Psoas muscle (tissue), 8 donors: ENCODE measurements around the gene ERFL. TPM values are rescaled to one million over a fixed set of nuclear protein-coding genes. Genes with fewer than 3 reads are reported as not detected.

ENCODE experiments used
- ATAC-seq, 4 donors: fragments of 200-7000 bp; cut with Tn5 transposase; one replicate each; pipeline ENCODE4 v1.9.1; 2020; ENCODE audit warnings: moderate library complexity in 3 of 4, mild to moderate bottlenecking in 2 of 4
- DNase-seq, 2 donors: peaks; one replicate each; pipeline ENCODE4 v3.0.0-alpha.2; 2020
- H3K27ac ChIP-seq: fragments of 200-600 bp; one replicate; pipeline ENCODE4 v1.8.0; 2022
- H3K27me3 ChIP-seq, 3 donors: fragments of 200-600 bp in 1 of 3; one replicate each; pipeline versions ENCODE4 v1.6.1 to v1.8.0; 2013 to 2022; ENCODE audit warnings: low read length in 2 of 3, mild to moderate bottlenecking in 2 of 3, moderate library complexity in 1 of 3; ENCODE audit not compliant: insufficient read depth in 3 of 3
- H3K36me3 ChIP-seq, 2 donors: fragments of 200-600 bp in 1 of 2; one replicate each; pipeline versions ENCODE4 v1.6.1 to v1.8.0; 2013 to 2022; ENCODE audit warnings: low read depth in 1 of 2, mild to moderate bottlenecking in 1 of 2, moderate library complexity in 1 of 2; ENCODE audit not compliant: insufficient read depth in 1 of 2
- H3K4me1 ChIP-seq: fragments of 200-600 bp; one replicate; pipeline ENCODE4 v1.8.0; 2022
- H3K4me3 ChIP-seq: fragments of 200-600 bp; one replicate; pipeline ENCODE4 v1.8.0; 2022; ENCODE audit warnings: mild to moderate bottlenecking
- H3K9me3 ChIP-seq: fragments of 200-600 bp; one replicate; pipeline ENCODE4 v1.8.0; 2022
- CTCF ChIP-seq: fragments of 200-600 bp; IDR thresholded peaks from one replicate; pipeline ENCODE4 v1.8.0; 2022; ENCODE audit warnings: antibody characterized with exemption
- WGBS, 3 donors: extraction: QIAGEN DNeasy Blood & Tissue Kit; methylation state at CpG; one replicate each; pipeline versions ENCODE4 v1.1.6 to v1.1.7; 2013; 5-methylcytosine and 5-hydroxymethylcytosine counted together
- intact Hi-C, 2 donors: fragments of 100-400 bp; cut with DNase I; formaldehyde crosslinking; loops; one replicate each; pipeline versions ENCODE4 v1.11.0 to v1.14.2; 2022
- polyA plus RNA-seq, 3 donors: library from polyadenylated mRNA; stranded (reverse); fragments of 200-250 nt; gene quantifications; one replicate each; pipeline ENCODE4 v1.2.3, GENCODE V29; 2013
- total RNA-seq, 4 donors: library from RNA; stranded (reverse); fragmentation: NEBNext Ultra II Directional in 2 of 4; extraction: Animal tissue kit (Norgen Biotek cat#: 25700) in 2 of 4; gene quantifications; one replicate each; pipeline versions ENCODE4 v1.2.1 to v1.2.4, GENCODE V29; 2021 to 2023
- donor health status: healthy with polysubstance abuse.
- donor health status: DM: no; HTN: no; CAD: no; lungs with moderate emphysema.
- donor health status: Bipolar disorder and iron deficiency.
- donor health status: healthy.
- donor health status: DM: yes; HTN: yes; CAD: no.
- donor health status: DM: no; HTN: no; CAD: no.
- donor health status: DM: no; HTN: no; CAD: no.
- donor health status: DM: yes; HTN: yes; CAD: no.

Gene ERFL
- total and polyA plus RNA-seq, 7 donors = 0.03 TPM; not detected in 6

GRCh38 chr19:41919948-41920712 lies 8.1 kb downstream of the ERFL start:
- Histone ChIP-seq H3K4me1 (no peaks in the 10 kb centered on the region), H3K4me3 (no peak overlapping the region), H3K27me3 (peaks cover 0 to 87% (median 33%) of the 10 kb centered on the region in 3 donors), H3K36me3 (no peaks in the 10 kb centered on the region), H3K27ac (no peak overlapping the region), H3K9me3 (no peaks in the 10 kb centered on the region)
- WGBS, 3 donors = 83 to 86% (median 85%) methylated on average over 33 of the region's 33 CpGs
- intact Hi-C loops = no loop called here
- no peak for TF ChIP-seq CTCF
- ATAC-seq (no peak), DNase-seq (no peak)

- peaks cover 0 to 77% (median 35%) of the 10 kb centered on the region in 3 donors for H3K27me3 ChIP-seq
- 89 to 90% (median 89%) methylated on average over 5 of the region's 5 CpGs for WGBS, 3 donors
- no peak for TF ChIP-seq CTCF
- no peaks in the 10 kb centered on the region for H3K9me3 ChIP-seq
- no peaks in the 10 kb centered on the region for H3K4me1 ChIP-seq
- intact Hi-C loops = no loop called here
- ATAC-seq = no peak
- DNase-seq = no peak
- H3K36me3 ChIP-seq = no peaks in the 10 kb centered on the region
- H3K27ac ChIP-seq = no peak overlapping the region
- H3K4me3 ChIP-seq = no peak overlapping the region
Observed at GRCh38 chr19:41918653-41919244, 9.5 kb downstream of the ERFL start.

- DNase-seq (no peak), ATAC-seq (no peak)
- Histone ChIP-seq H3K4me1 (no peaks in the 10 kb centered on the region), H3K4me3 (no peak overlapping the region), H3K27me3 (peaks cover 0 to 80% (median 36%) of the 10 kb centered on the region in 3 donors), H3K9me3 (no peaks in the 10 kb centered on the region), H3K27ac (no peak overlapping the region), H3K36me3 (no peaks in the 10 kb centered on the region)
- intact Hi-C loops = no loop called here
- 78 to 88% (median 79%) methylated on average over 6 of the region's 6 CpGs for WGBS, 3 donors
- no peak for TF ChIP-seq CTCF
Observed at GRCh38 chr19:41918095-41918494, 10.2 kb downstream of the ERFL start.

GRCh38 chr19:41917676-41918075 lies 10.6 kb downstream of the ERFL start:
- peaks cover 0 to 78% (median 32%) of the 10 kb centered on the region in 3 donors for H3K27me3 ChIP-seq
- no peaks in the 10 kb centered on the region for H3K36me3 ChIP-seq
- no peak overlapping the region for H3K4me3 ChIP-seq
- TF ChIP-seq CTCF = no peak
- no peaks in the 10 kb centered on the region for H3K9me3 ChIP-seq
- H3K27ac ChIP-seq = no peak overlapping the region
- WGBS, 3 donors = 40 to 48% (median 41%) methylated on average over 12 of the region's 12 CpGs
- H3K4me1 ChIP-seq = no peaks in the 10 kb centered on the region
- peak in 1 of 2 donors; percentile 46 for DNase-seq
- no peak for ATAC-seq
- intact Hi-C loops = no loop called here
